ENCODE data around the gene NTM.

GRCh38 chr11:131543389-131544025, 173.1 kb downstream of the NTM start:
- TF ChIP-seq CTCF (IDR thresholded peaks at IDR 0.05; ENCODE audit: extremely low read depth in 1 of 2, insufficient read depth in 1 of 2, low read depth in 1 of 2, low read length in 2 of 2) (no peak), POLR2AphosphoS5 (IDR thresholded peaks at IDR 0.05; ENCODE audit: insufficient read depth, low read depth, low read length) (no peak), EZH2 (IDR thresholded peaks at IDR 0.05; ENCODE audit: borderline replicate concordance, low read depth, low read length, severe bottlenecking) (no peak), MAX (IDR thresholded peaks at IDR 0.05; ENCODE audit: insufficient read depth, insufficient read length) (no peak), POLR2A (IDR thresholded peaks at IDR 0.05; ENCODE audit: low read depth, low read length) (no peak), MYC (IDR thresholded peaks at IDR 0.05; ENCODE audit: low read depth, low read length) (no peak), GATA2 (IDR thresholded peaks at IDR 0.05; ENCODE audit: insufficient read depth, insufficient read length, low read depth, low read length) (no peak), JUN (IDR thresholded peaks at IDR 0.05; ENCODE audit: borderline replicate concordance, insufficient read depth, insufficient read length, low read depth) (no peak), FOS (IDR thresholded peaks at IDR 0.05; ENCODE audit: borderline replicate concordance, insufficient read depth, low read length) (no peak)

All from endothelial cell of umbilical vein (primary cell).